IMR-90 (cell line): ENCODE data around the gene MRTFB. TPM values are rescaled to one million over a fixed set of nuclear protein-coding genes. Genes with fewer than 3 reads are reported as not detected.

ENCODE experiments used
- ATAC-seq: fragments of 200-7000 bp; cut with Tn5 transposase; 2 replicates; pipeline ENCODE4 v1.9.1; 2020; ENCODE audit warnings: low read depth, mild to moderate bottlenecking, moderate library complexity
- BruUV-seq: library from RNA; stranded (reverse); fragments of 400-500 nt; replicated peaks from 2 replicates; lab custom pipeline; 2021; lab: Mats Ljungman, UMichigan
- CTCF ChIA-PET: fragments of 300-600 bp; formaldehyde crosslinking; extraction: SDS; loops from one replicate; lab custom pipeline; 2021; ENCODE audit warnings: antibody characterized with exemption; lab: Yijun Ruan, JAX
- POLR2A ChIA-PET: fragments of 300-600 bp; sonication (Branson Sonifier 250); formaldehyde crosslinking; loops from one replicate; lab custom pipeline; 2022; ENCODE audit warnings: antibody characterized with exemption; ENCODE audit not compliant: unreplicated experiment; lab: Charles Lee
- DNase-seq: peaks from one replicate; pipeline ENCODE4 v3.0.0; 2013
- H2AFZ ChIP-seq: replicated peaks from 2 replicates; pipeline ENCODE3; 2013; ENCODE audit warnings: low read length, mild to moderate bottlenecking; ENCODE audit not compliant: poor library complexity
- H2AK5ac ChIP-seq: 2 replicates; pipeline ENCODE4 v1.6.1; 2013; ENCODE audit warnings: low read depth, low read length, inconsistent platforms
- H2AK9ac ChIP-seq: replicated peaks from 2 replicates; pipeline ENCODE3; 2013; ENCODE audit warnings: mild to moderate bottlenecking, low read depth, low read length, moderate library complexity; ENCODE audit not compliant: poor library complexity
- H2BK120ac ChIP-seq: 2 replicates; pipeline ENCODE4 v1.6.1; 2013; ENCODE audit warnings: low read depth, low read length, inconsistent platforms
- H2BK15ac ChIP-seq: 3 replicates; pipeline ENCODE4 v1.6.1; 2013; ENCODE audit warnings: low read depth, low read length, inconsistent platforms
- H2BK20ac ChIP-seq: 2 replicates; pipeline ENCODE4 v1.6.1; 2013; ENCODE audit warnings: low read depth, mild to moderate bottlenecking, inconsistent platforms, low read length, moderate library complexity
- H2BK5ac ChIP-seq: 2 replicates; pipeline ENCODE4 v1.6.1; 2013; ENCODE audit warnings: mild to moderate bottlenecking, low read depth, low read length, inconsistent platforms; ENCODE audit not compliant: poor library complexity, severe bottlenecking
- H3K14ac ChIP-seq: replicated peaks from 2 replicates; pipeline ENCODE4 v1.6.1; 2013; ENCODE audit warnings: low read depth, low read length, inconsistent platforms
- H3K18ac ChIP-seq: 2 replicates; pipeline ENCODE4 v1.6.1; 2013; ENCODE audit warnings: low read depth, low read length, control low read depth
- H3K23ac ChIP-seq: 2 replicates; pipeline ENCODE4 v1.6.1; 2013; ENCODE audit warnings: low read depth, low read length, inconsistent platforms
- H3K27ac ChIP-seq: 2 replicates; pipeline ENCODE4 v1.5.1; 2013; ENCODE audit warnings: mild to moderate bottlenecking, control low read depth, low read length; ENCODE audit not compliant: insufficient read depth
- H3K27me3 ChIP-seq: 2 replicates; pipeline ENCODE4 v1.6.1; 2013; ENCODE audit warnings: low read length; ENCODE audit not compliant: control insufficient read depth, insufficient read depth
- H3K36me3 ChIP-seq: 2 replicates; pipeline ENCODE4 v1.6.1; 2013; ENCODE audit warnings: low read length, mixed read lengths; ENCODE audit not compliant: control insufficient read depth, insufficient read depth
- H3K4ac ChIP-seq: 2 replicates; pipeline ENCODE4 v1.6.1; 2013; ENCODE audit warnings: low read depth, low read length, inconsistent platforms
- H3K4me1 ChIP-seq: 2 replicates; pipeline ENCODE4 v1.6.1; 2013; ENCODE audit warnings: low read length, mixed read lengths; ENCODE audit not compliant: control insufficient read depth, insufficient read depth
- H3K4me2 ChIP-seq: 2 replicates; pipeline ENCODE4 v1.6.1; 2013; ENCODE audit warnings: low read depth, mild to moderate bottlenecking, control low read depth, low read length, moderate library complexity
- H3K4me3 ChIP-seq: 2 replicates; pipeline ENCODE4 v1.5.1; 2013; ENCODE audit warnings: low read depth, mild to moderate bottlenecking, control low read depth, low read length, moderate library complexity; ENCODE audit not compliant: insufficient read depth
- H3K56ac ChIP-seq: 2 replicates; pipeline ENCODE4 v1.6.1; 2013; ENCODE audit warnings: low read length, inconsistent platforms; ENCODE audit not compliant: insufficient read depth; ENCODE audit errors: extremely low read depth
- H3K79me1 ChIP-seq, 2 experiments: 2 replicates each; pipeline ENCODE4 v1.6.1; 2013; ENCODE audit warnings: low read length in 2 of 2, inconsistent platforms in 1 of 2, low read depth in 1 of 2
- H3K9ac ChIP-seq: 2 replicates; pipeline ENCODE4 v1.6.1; 2013; ENCODE audit warnings: low read depth, low read length, control low read depth
- H3K9me1 ChIP-seq: 2 replicates; pipeline ENCODE4 v1.6.1; 2013; ENCODE audit warnings: low read length, inconsistent platforms; ENCODE audit not compliant: insufficient read depth
- H3K9me3 ChIP-seq: 2 replicates; pipeline ENCODE4 v1.6.1; 2013; ENCODE audit warnings: low read length; ENCODE audit not compliant: control insufficient read depth, insufficient read depth
- H4K20me1 ChIP-seq: 2 replicates; pipeline ENCODE4 v1.6.1; 2013; ENCODE audit warnings: low read length, inconsistent platforms; ENCODE audit not compliant: insufficient read depth
- H4K5ac ChIP-seq: 2 replicates; pipeline ENCODE4 v1.6.1; 2013; ENCODE audit warnings: mild to moderate bottlenecking, low read depth, low read length, control low read depth
- H4K8ac ChIP-seq, 2 experiments: 2 replicates each; pipeline ENCODE4 v1.6.1; 2013; ENCODE audit warnings: low read depth in 2 of 2, low read length in 2 of 2, control low read depth in 1 of 2, inconsistent platforms in 1 of 2
- H4K91ac ChIP-seq: 2 replicates; pipeline ENCODE4 v1.6.1; 2013; ENCODE audit warnings: low read depth, low read length, inconsistent platforms; ENCODE audit not compliant: insufficient read depth
- BHLHE40 ChIP-seq: fragments of 150-350 bp; IDR thresholded peaks from 2 replicates; pipeline ENCODE4 v1.6.1; 2016; ENCODE audit warnings: mild to moderate bottlenecking, low read depth, low read length
- CEBPB ChIP-seq: IDR thresholded peaks from 2 replicates; pipeline ENCODE4 v1.6.1; 2012; ENCODE audit warnings: low read depth, low read length, improper control_type of control experiment
- CHD1 ChIP-seq: IDR thresholded peaks from 2 replicates; pipeline ENCODE4 v1.6.1; 2012; ENCODE audit warnings: low read depth, low read length, improper control_type of control experiment
- CTCF ChIP-seq: conservative IDR thresholded peaks from 2 replicates; pipeline ENCODE4 v1.5.1; 2012; ENCODE audit warnings: mild to moderate bottlenecking, low read depth, low read length, improper control_type of control experiment
- ELK1 ChIP-seq: fragments of 150-350 bp; IDR thresholded peaks from 2 replicates; pipeline ENCODE4 v1.6.1; 2016; ENCODE audit warnings: low read depth, mild to moderate bottlenecking, low read length, moderate library complexity, borderline replicate concordance
- FOS ChIP-seq: fragments of 150-350 bp; IDR thresholded peaks from 2 replicates; pipeline ENCODE4 v1.6.1; 2016; ENCODE audit warnings: low read depth, low read length
- MAFK ChIP-seq: IDR thresholded peaks from 2 replicates; pipeline ENCODE4 v1.6.1; 2012; ENCODE audit warnings: low read depth, low read length, improper control_type of control experiment
- MAZ ChIP-seq: IDR thresholded peaks from 2 replicates; pipeline ENCODE4 v1.6.1; 2012; ENCODE audit warnings: low read depth, mild to moderate bottlenecking, low read length, improper control_type of control experiment, moderate library complexity, borderline replicate concordance
- MXI1 ChIP-seq: IDR thresholded peaks from 2 replicates; pipeline ENCODE4 v1.6.1; 2012; ENCODE audit warnings: low read depth, mild to moderate bottlenecking, low read length, moderate library complexity, borderline replicate concordance
- NFE2L2 ChIP-seq: fragments of 150-350 bp; IDR thresholded peaks from 2 replicates; pipeline ENCODE4 v1.6.1; 2016; ENCODE audit warnings: low read depth, mild to moderate bottlenecking, low read length
- POLR2A ChIP-seq: IDR thresholded peaks from 2 replicates; pipeline ENCODE4 v1.6.1; 2012; ENCODE audit warnings: mild to moderate bottlenecking, low read depth, low read length
- RAD21 ChIP-seq: IDR thresholded peaks from 2 replicates; pipeline ENCODE4 v1.6.1; 2012; ENCODE audit warnings: low read length, improper control_type of control experiment
- RCOR1 ChIP-seq: IDR thresholded peaks from 2 replicates; pipeline ENCODE4 v1.6.1; 2012; ENCODE audit warnings: mild to moderate bottlenecking, low read length, improper control_type of control experiment; ENCODE audit not compliant: insufficient replicate concordance
- RFX5 ChIP-seq: IDR thresholded peaks from 2 replicates; pipeline ENCODE4 v1.8.0; 2012; ENCODE audit warnings: low read depth, mild to moderate bottlenecking, low read length, moderate library complexity
- SMC3 ChIP-seq: fragments of 150-350 bp; IDR thresholded peaks from 2 replicates; pipeline ENCODE4 v1.6.1; 2016; ENCODE audit warnings: low read depth, mild to moderate bottlenecking, antibody characterized with exemption, low read length, moderate library complexity
- USF2 ChIP-seq: fragments of 150-350 bp; IDR thresholded peaks from 2 replicates; pipeline ENCODE4 v1.6.1; 2017; ENCODE audit warnings: mild to moderate bottlenecking, antibody characterized with exemption, low read length, low read depth
- WGBS, 2 experiments: methylation state at CpG; one replicate each; pipeline versions ENCODE4 v1.1.5 to v1.1.7; 2013; ENCODE audit warnings: missing lambda C conversion rate in 2 of 2; ENCODE audit not compliant: insufficient read length in 1 of 2; ENCODE audit errors: extremely low coverage in 2 of 2; 5-methylcytosine and 5-hydroxymethylcytosine counted together
- dilution Hi-C: fragments of 300-500 bp; cut with HindIII; formaldehyde crosslinking; loops from one replicate; pipeline ENCODE4 v1.14.3; 2018; ENCODE audit warnings: low sequenced_read_pairs; ENCODE audit not compliant: unreplicated experiment
- in situ Hi-C: fragments of 300-500 bp; cut with MboI; formaldehyde crosslinking; loops from 3 replicates; pipeline ENCODE4 v1.14.3; 2019; ENCODE audit warnings: low sequenced_read_pairs, inconsistent platforms, mixed read lengths
- intact Hi-C: fragments of 100-400 bp; cut with micrococcal nuclease; formaldehyde crosslinking; loops from 2 replicates; pipeline ENCODE4 v1.10.0; 2022
- polyA plus RNA-seq, 3 experiments: library from polyadenylated mRNA; depleted of rRNA; stranded (reverse); fragments of >200 nt; gene quantifications; 2 replicates each; pipeline ENCODE4 v1.2.3, GENCODE V29; 2012; ENCODE audit warnings: low replicate concordance in 1 of 3
- total RNA-seq: library from RNA; depleted of rRNA; stranded (reverse); fragments of >200 nt; gene quantifications from 2 replicates; pipeline ENCODE4 v1.2.3, GENCODE V29; 2012

The MRTFB gene
- total and polyA plus RNA-seq, 2 of the 4 experiments (the other 2 are of a cell fraction): 4.4 to 5.4 TPM

DNA sequence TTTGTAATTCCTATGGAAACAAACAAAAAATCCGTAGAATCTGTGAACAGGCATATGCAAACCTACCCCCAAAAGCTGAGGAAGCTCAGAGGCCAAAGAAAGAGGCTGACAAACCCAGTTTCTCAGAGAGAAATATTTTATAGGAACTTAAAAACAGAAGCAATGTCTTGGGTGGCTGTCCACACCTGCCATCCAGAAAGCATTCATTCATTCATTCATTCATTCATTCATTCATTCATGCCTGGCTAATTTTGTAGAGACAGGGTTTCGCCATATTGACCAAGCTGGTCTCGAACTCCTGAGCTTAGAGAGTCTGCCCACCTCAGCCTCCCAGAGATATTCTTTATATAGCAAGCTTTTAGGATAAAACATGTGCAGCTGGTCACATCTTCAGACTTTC, 154.3 kb downstream of the MRTFB start:
- Histone ChIP-seq H3K36me3 (peaks cover 3% of the 10 kb centered on the region; the same call in 1 of the 2 replicates), H4K8ac (no peak overlapping the region), H2AK5ac (no peak overlapping the region), H3K4me3 (no peak overlapping the region), H3K4me1 (no peaks in the 10 kb centered on the region), H4K91ac (no peak overlapping the region), H3K79me1 (no peaks in the 10 kb centered on the region), H3K56ac (no peak overlapping the region), H3K9me1 (peaks cover 2% of the 10 kb centered on the region; the same call in 1 of the 2 replicates), H3K18ac (no peak overlapping the region), H3K27me3 (no peaks in the 10 kb centered on the region), H3K4ac (no peak overlapping the region), H2AFZ (no peak overlapping the region), H2BK20ac (no peak overlapping the region), H2BK120ac (no peak overlapping the region), H3K4me2 (no peak overlapping the region), H4K20me1 (no peaks in the 10 kb centered on the region), H3K23ac (no peak overlapping the region), H3K14ac (no peak overlapping the region), H4K5ac (no peak overlapping the region), H2BK5ac (no peak overlapping the region), H3K9me3 (no peaks in the 10 kb centered on the region), H3K9ac (no peak overlapping the region), H2AK9ac (no peak overlapping the region), H2BK15ac (no peak overlapping the region), H3K27ac (no peak overlapping the region)
- WGBS, 2 experiments: no CpG with 5 or more reads among the region's 3 CpGs
- ChIA-PET CTCF (no interaction called here), POLR2A (no interaction called here)
- no TSS peak for BruUV-seq
- DNase-seq (no peak), ATAC-seq (no peak)
- dilution Hi-C loops (no loop called here), in situ Hi-C loops (loop anchor here (10.0 kb wide), 1 partner anchor 61 kb away; no protein-coding TSS in a partner anchor), intact Hi-C loops (no loop called here)
- no peak for TF ChIP-seq RCOR1
- TF ChIP-seq FOS: no peak
- no peak for TF ChIP-seq MXI1
- TF ChIP-seq BHLHE40: no peak
- no peak for TF ChIP-seq SMC3
- no peak for TF ChIP-seq CHD1
- TF ChIP-seq POLR2A: no peak
- TF ChIP-seq MAFK: no peak
- TF ChIP-seq RFX5: no peak
- TF ChIP-seq CEBPB: no peak
- TF ChIP-seq ELK1: no peak
- TF ChIP-seq USF2: no peak
- no peak for TF ChIP-seq RAD21
- no peak for TF ChIP-seq NFE2L2
- no peak for TF ChIP-seq CTCF
- TF ChIP-seq MAZ: no peak
